GM19099 (cell line): ENCODE measurements around the gene PIK3R5.

Source experiments
- POLR2A ChIP-seq: IDR thresholded peaks from 3 replicates; pipeline ENCODE4 v1.6.1; 2011; ENCODE audit warnings: low read depth; ENCODE audit not compliant: insufficient read length; ENCODE audit errors: extremely low read depth

The PIK3R5 gene

GRCh38 chr17:8946476-8946875, 19.0 kb downstream of the PIK3R5 start:
- TF ChIP-seq POLR2A = no peak

DNA sequence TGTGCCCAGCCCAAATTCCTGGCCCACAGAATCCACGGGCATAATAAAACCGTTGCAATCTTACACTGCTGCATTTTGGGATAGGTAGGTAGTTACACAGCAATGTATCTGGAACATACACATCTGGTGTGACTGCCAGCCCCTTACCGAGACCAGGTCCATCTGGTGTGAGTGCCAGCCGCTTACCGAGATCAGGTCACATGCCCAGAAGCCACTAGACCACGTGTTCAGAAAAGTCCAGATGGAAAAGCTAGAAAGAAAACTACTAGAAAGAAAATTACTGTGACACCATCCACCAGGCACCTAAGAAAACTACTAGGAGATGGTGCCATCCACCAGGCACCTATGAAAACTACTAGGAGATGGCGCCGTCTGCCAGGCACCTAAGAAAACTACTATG, 19.4 kb downstream of the PIK3R5 start:
- no peak for TF ChIP-seq POLR2A

DNA sequence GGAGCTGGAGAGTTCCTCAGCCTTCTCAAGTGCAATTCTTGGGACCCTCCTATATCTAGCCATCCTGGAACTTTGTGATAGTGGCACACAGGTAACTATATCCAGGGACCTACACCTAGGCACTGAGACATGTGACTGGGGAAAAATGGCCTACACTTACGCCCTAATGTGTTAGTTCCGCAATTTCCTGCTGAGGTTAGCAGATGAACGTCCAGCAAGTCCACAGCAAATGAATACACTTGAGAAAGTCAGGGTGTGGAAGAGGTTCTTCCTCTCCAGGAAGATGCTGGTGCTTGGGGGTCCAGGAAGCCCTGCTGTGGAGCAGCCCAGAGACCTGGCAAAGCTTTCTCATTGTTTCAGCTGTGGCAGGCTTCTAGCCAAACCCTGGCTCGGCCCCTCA, 20.8 kb downstream of the PIK3R5 start:
- TF ChIP-seq POLR2A = no peak

- no peak for TF ChIP-seq POLR2A
These were observed 21.4 kb downstream of the PIK3R5 start for GRCh38 chr17:8944083-8944482.

- TF ChIP-seq POLR2A = no peak
These were observed 23.4 kb downstream of the PIK3R5 start for GRCh38 chr17:8941980-8942622.

GRCh38 chr17:8941520-8941919, 24.0 kb downstream of the PIK3R5 start:
- no peak for TF ChIP-seq POLR2A

DNA sequence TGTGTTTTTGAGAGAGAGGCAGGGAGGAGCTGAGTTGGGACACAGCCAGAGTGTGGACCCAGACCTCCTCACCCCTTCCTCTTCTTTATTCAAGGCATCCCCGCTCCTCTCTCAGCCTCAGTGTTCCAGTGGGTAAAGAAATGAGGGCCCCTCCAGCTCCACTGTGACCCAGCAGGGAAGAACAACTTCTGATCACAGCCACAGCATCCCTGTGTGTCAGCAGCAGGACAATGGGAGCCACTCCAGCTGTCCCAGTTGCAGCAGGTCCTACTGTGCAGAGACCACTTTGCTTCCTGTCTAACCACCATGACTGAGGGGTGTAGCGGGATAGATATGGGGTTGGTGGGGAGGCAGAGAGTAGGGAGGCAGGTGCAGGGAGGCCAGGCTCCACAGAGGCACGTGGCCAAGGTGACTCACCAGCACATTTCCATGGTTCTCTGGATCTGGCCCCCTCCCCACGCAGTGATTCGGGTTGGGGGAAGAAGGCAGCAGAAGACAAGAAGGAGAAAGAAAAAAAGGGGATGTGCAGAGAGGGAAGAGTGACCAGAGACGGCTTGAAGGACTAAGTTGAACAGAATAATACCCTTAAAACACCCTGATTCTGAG, 24.5 kb downstream of the PIK3R5 start:
- no peak for TF ChIP-seq POLR2A

GRCh38 chr17:8939496-8940334, 25.8 kb downstream of the PIK3R5 start:
- peak; percentile 21 for TF ChIP-seq POLR2A

DNA sequence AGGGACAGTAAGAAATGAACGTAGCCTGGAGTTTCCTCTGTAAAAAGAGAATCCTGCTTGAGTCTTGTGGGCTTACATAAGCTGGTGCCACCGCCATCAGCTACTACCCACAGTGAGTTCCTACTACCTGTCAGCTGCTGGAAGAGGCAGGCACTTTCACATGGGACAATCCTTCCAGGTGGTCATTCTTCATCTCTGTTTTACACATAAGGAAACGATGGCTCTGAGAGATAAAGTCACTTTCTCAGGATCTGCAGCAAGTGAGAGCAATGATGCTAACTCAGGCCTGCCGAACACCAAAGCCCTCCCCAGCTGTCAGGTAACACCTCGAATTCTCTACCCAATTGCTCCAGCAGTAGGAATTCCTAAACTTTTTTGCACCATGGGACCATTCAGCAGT, 26.6 kb downstream of the PIK3R5 start:
- no peak for TF ChIP-seq POLR2A

- no peak for TF ChIP-seq POLR2A
These were observed 30.3 kb downstream of the PIK3R5 start for GRCh38 chr17:8935191-8935590.

GRCh38 chr17:8934346-8934745, 31.2 kb downstream of the PIK3R5 start:
- TF ChIP-seq POLR2A = no peak

- no peak for TF ChIP-seq POLR2A
These were observed 34.9 kb downstream of the PIK3R5 start for GRCh38 chr17:8930649-8931048.

DNA sequence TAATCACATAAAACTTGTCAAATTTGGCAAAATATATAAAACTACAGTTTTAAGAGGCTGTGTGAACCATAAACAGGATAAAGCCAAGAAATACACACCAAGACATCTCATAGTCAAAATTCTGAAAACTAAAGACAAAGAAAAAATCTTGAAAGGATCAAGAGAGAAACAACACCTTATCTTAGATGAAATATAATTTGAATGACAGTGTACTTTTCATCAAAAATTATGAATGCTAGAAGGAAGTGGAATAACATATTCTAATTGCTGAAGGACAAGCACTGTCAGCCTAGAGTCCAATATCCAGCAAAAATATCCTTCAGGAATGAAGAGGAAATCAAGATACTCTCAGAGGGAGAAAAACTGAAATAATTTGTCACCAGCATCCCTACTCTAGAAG, 37.2 kb downstream of the PIK3R5 start:
- TF ChIP-seq POLR2A = no peak

DNA sequence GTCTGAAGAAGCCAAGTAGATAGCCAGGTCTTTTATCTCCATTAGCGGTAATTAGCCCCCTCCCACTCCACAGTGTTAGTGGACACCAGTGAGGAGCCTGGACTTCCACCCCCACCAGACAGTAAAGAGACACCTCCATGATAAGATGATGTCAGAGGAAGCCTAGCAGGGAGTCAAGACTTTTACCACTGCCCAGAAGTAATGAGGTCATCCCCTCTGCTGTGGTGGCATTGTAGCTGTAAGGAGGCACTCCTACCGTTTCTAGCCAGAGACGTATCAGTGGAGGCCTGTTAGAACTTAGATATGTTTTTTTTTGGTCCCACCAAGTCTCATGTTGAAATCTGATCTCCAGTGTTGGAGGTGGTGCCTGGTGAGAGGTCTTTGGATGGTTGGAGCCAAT, 38.1 kb downstream of the PIK3R5 start:
- TF ChIP-seq POLR2A = no peak

DNA sequence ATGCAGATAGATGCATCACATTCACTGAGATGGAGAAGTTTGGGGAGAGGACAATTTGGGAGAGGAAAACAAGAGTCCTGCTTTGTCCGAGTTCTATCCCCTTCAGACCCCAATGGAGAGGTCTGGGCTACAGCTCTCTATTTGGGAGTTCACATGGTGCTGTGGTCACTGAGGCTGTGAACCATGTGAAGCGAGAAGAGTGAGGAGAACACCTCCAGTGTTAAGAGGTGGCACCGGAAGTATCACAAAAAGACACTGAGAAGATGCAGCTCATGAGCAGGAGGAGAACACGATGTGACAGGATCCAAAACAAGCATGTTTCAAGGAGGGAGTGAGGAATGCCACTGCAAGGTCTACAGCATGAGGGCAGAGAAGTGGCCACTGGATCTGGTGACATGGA, 39.7 kb downstream of the PIK3R5 start:
- no peak for TF ChIP-seq POLR2A

- TF ChIP-seq POLR2A = no peak
These were observed 40.4 kb downstream of the PIK3R5 start for GRCh38 chr17:8925141-8925540.

DNA sequence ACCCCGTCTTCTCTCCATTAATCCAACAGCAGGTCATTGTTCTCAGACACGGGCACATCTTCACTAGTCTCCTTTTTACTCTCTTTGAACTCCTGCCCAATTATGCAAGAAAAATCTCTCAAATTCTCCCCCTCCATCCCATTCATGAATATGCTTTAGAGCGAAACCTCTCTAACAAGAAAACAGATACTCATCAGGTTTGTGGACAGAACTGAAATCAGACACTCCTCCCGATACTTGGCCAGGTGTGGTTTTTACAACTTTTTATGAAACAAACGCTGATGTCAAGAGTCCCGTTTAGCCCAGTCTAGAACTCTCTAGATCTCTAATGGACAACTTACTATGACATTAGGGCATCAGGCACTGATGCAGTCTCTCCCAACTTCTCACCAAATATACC, 40.9 kb downstream of the PIK3R5 start:
- TF ChIP-seq POLR2A = no peak

DNA sequence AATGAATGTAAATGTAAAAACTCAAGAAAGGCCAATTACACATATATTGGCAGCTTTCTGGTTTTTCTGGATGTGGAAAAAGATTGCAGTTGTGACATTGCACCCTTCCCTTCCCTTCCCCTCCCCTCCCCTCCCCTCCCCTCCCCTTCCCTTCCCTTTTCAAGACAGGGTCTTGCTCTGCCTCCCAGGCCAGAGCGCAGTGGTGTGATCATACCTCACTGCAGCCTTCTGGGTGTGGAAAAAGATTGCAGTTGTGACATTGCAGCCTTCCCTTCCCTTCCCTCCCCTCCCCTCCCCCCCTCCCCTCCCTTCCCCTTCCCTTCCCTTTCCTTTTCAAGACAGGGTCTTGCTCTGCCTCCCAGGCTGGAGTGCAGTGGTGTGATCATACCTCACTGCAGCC, 41.7 kb downstream of the PIK3R5 start:
- TF ChIP-seq POLR2A = no peak
